Liver (tissue), 3 donors: ENCODE results near the gene TRIM8.

Experiments used
- CTCF ChIP-seq: fragments of 150-350 bp; IDR thresholded peaks from 2 replicates; pipeline ENCODE4 v1.5.1; 2017; ENCODE audit warnings: improper control_type of control experiment, low read depth, low read length; ENCODE audit not compliant: missing input control
- EGR1 ChIP-seq, 2 donors: IDR thresholded peaks; 2 replicates each; pipeline ENCODE4 v1.6.1; 2016 to 2018; ENCODE audit warnings: antibody characterized with exemption in 2 of 2, low read depth in 2 of 2
- JUND ChIP-seq, 2 donors: IDR thresholded peaks; 2 replicates each; pipeline ENCODE4 v1.6.1; 2016; ENCODE audit warnings: antibody characterized with exemption in 2 of 2
- MAX ChIP-seq: IDR thresholded peaks from 2 replicates; pipeline ENCODE4 v1.6.1; 2016; ENCODE audit warnings: antibody characterized with exemption
- SP1 ChIP-seq: IDR thresholded peaks from 2 replicates; pipeline ENCODE4 v1.6.1; 2018; ENCODE audit warnings: antibody characterized with exemption, mild to moderate bottlenecking
- TAF1 ChIP-seq: conservative IDR thresholded peaks from 2 replicates; pipeline ENCODE4 v1.6.1; 2016; ENCODE audit warnings: antibody characterized with exemption, mild to moderate bottlenecking
- ZBTB33 ChIP-seq: IDR thresholded peaks from 2 replicates; pipeline ENCODE4 v1.6.1; 2016; ENCODE audit warnings: antibody characterized with exemption
- donor health status: healthy.
- donor health status: healthy.

GRCh38 chr10:102641880-102642735 is 2.2 kb upstream of the TRIM8 start:
- peak in 1 of 2 donors; percentile 31 for TF ChIP-seq JUND (IDR thresholded peaks at IDR 0.05)
- TF ChIP-seq CTCF = no peak
- peak; percentile 38 for TF ChIP-seq ZBTB33
- peak; percentile 43 for TF ChIP-seq MAX
- TF ChIP-seq EGR1 (IDR thresholded peaks at IDR 0.05; ENCODE audit: low read depth in 2 of 2) = no peak
- TF ChIP-seq SP1 = peak; percentile 86
- no peak for TF ChIP-seq TAF1
